GM18526 (cell line): ENCODE measurements around the gene NCAM2.

ENCODE experiments used
- POLR2A ChIP-seq: IDR thresholded peaks from 3 replicates; pipeline ENCODE4 v1.6.1; 2011; ENCODE audit not compliant: insufficient read length; ENCODE audit errors: extremely low read depth

NCAM2 gene

DNA sequence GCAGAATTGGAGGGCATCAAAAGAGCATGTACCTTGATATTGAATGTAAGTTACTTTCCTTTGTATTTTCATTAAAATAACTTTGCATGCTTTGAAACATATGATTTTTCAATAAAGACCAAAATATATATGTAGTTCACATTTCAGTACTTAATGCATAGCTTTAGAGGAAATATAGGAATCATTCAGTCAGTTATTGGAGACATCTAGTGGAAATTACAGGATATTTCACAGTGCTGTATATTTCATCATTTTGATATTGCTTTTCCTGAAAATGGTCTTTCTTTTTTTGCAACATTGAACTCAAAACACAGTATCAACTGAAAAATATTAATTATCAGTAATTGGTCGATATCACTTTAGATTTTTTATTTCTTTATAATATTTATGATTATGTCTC, 375.8 kb downstream of the NCAM2 start:
- TF ChIP-seq POLR2A, result no peak

DNA sequence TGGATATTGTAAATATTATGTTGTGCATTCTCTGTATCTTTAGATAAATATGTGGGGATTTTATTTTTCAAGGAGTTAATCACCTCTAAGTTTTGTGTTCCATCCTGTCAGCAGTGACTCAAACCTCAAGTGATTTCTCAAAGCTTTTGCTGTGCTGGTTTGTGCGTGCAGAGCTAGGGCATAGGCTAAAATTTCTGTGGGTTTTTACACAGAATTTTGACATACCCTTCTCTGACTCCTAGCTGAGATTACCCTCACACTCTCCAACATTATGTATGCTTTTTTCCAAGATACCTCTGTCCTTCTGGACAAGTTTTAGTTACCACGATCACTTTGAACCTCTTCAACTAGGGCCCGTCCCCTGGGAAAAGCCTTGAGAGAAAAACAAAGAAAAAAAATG, 384.9 kb downstream of the NCAM2 start:
- TF ChIP-seq POLR2A, result no peak

DNA sequence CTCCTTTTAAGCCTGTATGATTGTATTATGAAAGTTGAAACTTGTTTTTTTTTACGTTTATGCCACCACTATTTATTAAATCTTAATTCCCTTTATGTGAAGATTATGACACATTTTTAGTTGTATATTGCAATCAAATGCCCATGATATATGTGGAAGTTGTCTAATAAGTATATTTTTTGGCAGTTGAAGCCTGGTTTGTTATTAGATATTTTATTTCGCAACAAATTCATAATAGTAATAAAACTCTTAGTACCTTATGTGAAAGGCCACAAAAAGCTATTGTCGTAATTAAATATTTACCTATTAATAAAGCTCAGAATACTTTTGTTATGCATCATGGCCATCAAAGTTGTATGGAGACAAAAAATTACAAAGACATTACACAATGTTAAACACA, 386.8 kb downstream of the NCAM2 start:
- TF ChIP-seq POLR2A, result no peak

DNA sequence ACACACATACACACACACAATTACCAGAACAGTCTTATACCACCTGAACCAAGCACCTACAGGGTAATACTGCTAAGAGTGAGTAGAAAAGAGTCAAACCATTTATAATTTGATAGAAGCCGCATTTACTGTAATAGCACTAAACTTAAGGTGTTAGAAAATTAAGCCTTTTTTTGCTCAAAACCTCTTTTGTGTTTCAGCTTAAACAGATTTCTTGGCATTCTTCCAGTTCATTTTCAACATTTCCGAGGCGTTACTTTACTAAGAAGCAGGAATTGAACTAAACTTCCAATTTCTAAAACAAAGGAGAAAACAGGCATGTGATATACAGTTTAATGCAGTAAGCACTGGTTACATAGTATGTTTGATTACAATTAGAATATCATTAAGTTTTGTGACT, 387.2 kb downstream of the NCAM2 start:
- TF ChIP-seq POLR2A, result no peak

- no peak for TF ChIP-seq POLR2A
Measured at GRCh38 chr21:21387916-21388315, 389.7 kb downstream of the NCAM2 start.

GRCh38 chr21:21394064-21394463, 395.9 kb downstream of the NCAM2 start:
- TF ChIP-seq POLR2A, result no peak

DNA sequence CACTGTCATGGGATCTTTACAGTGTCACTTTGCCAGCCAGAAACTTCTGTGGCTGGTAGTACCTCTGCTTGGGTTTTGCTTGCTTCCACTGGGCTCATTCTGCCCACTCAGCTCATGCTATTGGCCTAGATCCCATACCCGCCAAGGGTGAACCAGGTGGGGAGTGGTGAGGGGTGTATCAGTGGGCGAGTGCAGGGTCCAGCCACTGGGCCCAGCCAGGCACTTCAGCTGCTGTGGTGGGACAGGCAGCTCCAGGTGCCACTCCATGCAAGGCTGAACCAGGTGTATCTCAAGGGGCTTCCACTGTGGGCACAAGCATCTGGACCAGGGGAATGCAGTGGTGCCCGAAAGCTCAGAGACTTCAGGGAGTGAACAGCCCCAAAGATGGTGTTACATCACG, 398.2 kb downstream of the NCAM2 start:
- no peak for TF ChIP-seq POLR2A

GRCh38 chr21:21397464-21397863, 399.3 kb downstream of the NCAM2 start:
- TF ChIP-seq POLR2A, result no peak

GRCh38 chr21:21401444-21401843, 403.2 kb downstream of the NCAM2 start:
- no peak for TF ChIP-seq POLR2A

GRCh38 chr21:21406921-21407320, 408.7 kb downstream of the NCAM2 start:
- TF ChIP-seq POLR2A, result no peak

- TF ChIP-seq POLR2A, result no peak
Measured at GRCh38 chr21:21412096-21412495, 413.9 kb downstream of the NCAM2 start.

- TF ChIP-seq POLR2A, result no peak
Measured at GRCh38 chr21:21415741-21416140, 417.5 kb downstream of the NCAM2 start.

DNA sequence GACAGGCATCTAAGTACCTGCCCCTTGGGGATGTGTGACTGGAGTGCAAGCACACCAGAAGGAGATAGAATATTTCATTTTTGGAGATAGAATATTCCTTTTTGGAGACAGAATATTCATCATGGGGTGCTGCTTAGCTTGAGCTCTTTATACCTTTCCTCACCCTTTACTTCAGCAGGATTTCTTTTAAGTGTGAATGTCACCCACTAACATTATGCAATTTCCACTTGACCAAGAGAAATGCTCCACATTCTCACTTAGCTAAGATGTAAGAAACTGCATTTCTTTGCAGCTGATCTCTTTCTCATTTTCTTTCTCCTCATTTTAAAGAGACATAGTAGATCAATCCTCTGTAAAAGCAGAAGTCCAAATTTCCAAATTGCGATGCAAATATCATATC, 436.7 kb downstream of the NCAM2 start:
- TF ChIP-seq POLR2A, result no peak

- TF ChIP-seq POLR2A, result no peak
Measured at GRCh38 chr21:21436012-21436534, 437.9 kb downstream of the NCAM2 start.

DNA sequence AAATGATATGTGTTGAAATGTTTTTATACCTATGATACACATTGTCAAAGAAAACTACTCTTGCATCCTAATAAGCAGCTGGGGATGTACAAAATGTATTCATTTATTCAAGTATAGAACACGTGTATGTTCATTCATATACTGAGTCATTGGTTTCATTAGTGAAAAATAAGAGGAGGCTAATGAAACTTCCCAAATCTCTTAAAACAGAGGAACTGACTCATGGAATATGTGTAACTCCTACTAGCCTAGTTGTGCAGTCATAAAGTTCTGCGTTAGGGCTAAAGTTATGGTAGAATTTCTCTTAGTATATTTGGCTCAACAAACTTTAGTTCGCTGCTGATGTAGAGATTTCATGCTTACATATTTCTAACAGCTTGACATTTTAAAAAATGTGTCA, 441.6 kb downstream of the NCAM2 start:
- TF ChIP-seq POLR2A, result no peak

DNA sequence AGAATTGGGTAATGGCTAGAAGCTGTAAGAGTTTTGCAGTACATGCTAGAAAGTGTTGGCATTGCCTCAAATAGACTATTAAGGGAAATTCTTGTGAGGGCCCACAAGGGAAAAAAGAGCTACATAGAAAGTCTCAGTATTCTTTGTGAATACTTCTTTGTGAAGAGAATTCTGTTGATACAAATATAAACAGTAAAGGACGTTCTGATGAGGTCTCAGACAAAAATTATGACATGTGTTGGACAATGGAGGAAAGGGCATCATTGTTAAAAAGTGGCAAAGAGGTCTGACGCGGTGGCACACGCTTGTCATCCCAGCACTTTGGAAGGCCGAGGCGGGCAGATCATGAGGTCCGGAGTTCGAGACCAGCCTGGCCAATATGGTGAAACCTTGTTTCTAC, 458.9 kb downstream of the NCAM2 start:
- no peak for TF ChIP-seq POLR2A

DNA sequence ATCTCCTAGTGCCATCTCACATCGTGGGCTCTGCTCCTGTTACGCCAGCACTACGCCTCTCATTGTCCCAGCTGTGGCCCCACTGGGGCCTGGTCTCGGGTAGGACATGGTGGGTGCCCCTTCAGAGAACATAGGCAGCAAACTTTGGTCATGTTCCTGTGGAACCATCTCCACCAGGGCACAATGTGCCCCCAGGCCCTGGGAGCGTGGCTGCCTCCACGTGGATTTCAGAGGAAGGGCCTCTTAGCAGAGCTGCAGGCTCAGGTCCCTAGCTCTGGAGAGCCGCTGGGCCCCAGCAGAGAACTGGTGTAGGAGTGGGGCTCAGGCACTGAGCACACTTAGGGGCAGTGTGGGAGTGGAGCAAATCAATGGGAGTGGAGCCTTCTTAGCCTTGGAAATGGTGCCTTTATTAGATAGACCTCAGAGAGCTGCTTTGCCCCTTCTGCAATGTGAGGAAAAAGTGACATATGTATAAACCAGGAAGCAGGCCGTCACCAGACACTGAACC, 460.0 kb downstream of the NCAM2 start:
- no peak for TF ChIP-seq POLR2A

- TF ChIP-seq POLR2A, result no peak
Measured at GRCh38 chr21:21460979-21461378, 462.8 kb downstream of the NCAM2 start.

GRCh38 chr21:21463456-21463855, 465.2 kb downstream of the NCAM2 start:
- TF ChIP-seq POLR2A, result no peak
